Peyer's patch (tissue), 4 donors: Measurements from ENCODE around the gene CEMP1.

ENCODE experiments used
- POLR2A ChIP-seq, 2 donors: fragments of 450-650 bp; IDR thresholded peaks; one replicate each; pipeline ENCODE4 v1.5.1; 2017; ENCODE audit warnings: antibody characterized with exemption in 2 of 2, mild to moderate bottlenecking in 2 of 2, moderate library complexity in 2 of 2
- TF ChIP-seq, protein P1 (sequence below), 6 experiments: fragments of 450-650 bp in 4 of 6; fragments of 200-600 bp in 2 of 6; sonication (generic) in 1 of 6; IDR thresholded peaks; one replicate each; pipeline ENCODE4 v1.5.1; 2017 to 2019; ENCODE audit warnings: antibody characterized with exemption in 6 of 6, mild to moderate bottlenecking in 3 of 6, moderate library complexity in 1 of 6

DNA sequence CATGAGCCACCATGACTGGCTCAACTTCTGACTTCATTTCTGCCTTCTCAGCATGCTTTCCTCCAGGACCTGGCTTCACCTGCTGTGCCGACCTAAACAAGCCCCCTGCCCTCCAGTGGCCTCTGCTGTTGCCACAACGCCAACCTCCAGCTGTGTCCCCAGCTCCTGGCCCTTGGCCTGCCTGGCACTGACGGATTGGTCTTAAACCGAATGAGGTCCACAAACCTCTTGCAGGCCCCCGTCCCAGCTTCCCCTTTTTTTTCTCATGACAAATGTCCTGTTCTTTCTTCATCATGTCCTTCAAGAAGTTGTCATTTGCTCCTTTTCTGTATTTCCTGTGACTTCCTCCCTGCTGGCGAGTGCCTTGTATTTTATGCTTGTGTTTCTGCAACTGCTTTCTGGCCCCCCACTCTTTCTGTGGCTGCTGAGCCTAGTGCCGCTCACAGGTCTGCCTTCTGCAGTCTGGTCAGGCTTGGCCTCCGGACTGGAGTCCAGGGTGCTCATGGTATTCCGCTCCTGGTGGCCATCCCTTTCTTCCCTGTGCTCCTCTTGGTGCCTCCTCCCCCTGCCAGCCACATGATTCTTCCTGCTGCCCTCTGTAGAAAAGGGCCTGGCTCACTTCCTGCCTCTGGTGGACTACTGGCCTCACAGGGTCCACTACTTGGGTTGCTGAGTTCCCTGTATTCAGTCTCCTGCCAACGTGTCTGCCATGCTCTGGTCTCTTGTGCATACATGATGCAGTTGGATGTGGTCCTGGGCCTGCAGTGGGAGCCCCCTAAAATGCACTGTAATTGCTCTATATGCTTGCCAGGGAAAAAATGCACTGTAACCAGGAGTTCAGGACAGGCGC lies 14.6 kb downstream of the CEMP1 start:
- TF ChIP-seq, protein P1, sequence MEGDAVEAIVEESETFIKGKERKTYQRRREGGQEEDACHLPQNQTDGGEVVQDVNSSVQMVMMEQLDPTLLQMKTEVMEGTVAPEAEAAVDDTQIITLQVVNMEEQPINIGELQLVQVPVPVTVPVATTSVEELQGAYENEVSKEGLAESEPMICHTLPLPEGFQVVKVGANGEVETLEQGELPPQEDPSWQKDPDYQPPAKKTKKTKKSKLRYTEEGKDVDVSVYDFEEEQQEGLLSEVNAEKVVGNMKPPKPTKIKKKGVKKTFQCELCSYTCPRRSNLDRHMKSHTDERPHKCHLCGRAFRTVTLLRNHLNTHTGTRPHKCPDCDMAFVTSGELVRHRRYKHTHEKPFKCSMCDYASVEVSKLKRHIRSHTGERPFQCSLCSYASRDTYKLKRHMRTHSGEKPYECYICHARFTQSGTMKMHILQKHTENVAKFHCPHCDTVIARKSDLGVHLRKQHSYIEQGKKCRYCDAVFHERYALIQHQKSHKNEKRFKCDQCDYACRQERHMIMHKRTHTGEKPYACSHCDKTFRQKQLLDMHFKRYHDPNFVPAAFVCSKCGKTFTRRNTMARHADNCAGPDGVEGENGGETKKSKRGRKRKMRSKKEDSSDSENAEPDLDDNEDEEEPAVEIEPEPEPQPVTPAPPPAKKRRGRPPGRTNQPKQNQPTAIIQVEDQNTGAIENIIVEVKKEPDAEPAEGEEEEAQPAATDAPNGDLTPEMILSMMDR (IDR thresholded peaks at IDR 0.05) = no peak
- TF ChIP-seq POLR2A (IDR thresholded peaks at IDR 0.05) = no peak
